Astrocyte (in vitro differentiated cells and primary cell): ENCODE data around the gene NOL4L.

Source experiments
- CTCF ChIP-seq: IDR thresholded peaks from 2 replicates; pipeline ENCODE4 v1.5.1; 2011; ENCODE audit warnings: low read depth, mild to moderate bottlenecking, inconsistent platforms, low read length, moderate library complexity; ENCODE audit not compliant: insufficient read depth
- EZH2 ChIP-seq: IDR thresholded peaks from 2 replicates; pipeline ENCODE4 v1.6.1; 2012; ENCODE audit warnings: mild to moderate bottlenecking, low read length, inconsistent platforms; ENCODE audit not compliant: insufficient read depth

- TF ChIP-seq CTCF (no peak), EZH2 (no peak)
Observed at GRCh38 chr20:32598606-32599005, 13.5 kb upstream of the NOL4L start.
